ENCODE data around the gene CCDC30.

DNA sequence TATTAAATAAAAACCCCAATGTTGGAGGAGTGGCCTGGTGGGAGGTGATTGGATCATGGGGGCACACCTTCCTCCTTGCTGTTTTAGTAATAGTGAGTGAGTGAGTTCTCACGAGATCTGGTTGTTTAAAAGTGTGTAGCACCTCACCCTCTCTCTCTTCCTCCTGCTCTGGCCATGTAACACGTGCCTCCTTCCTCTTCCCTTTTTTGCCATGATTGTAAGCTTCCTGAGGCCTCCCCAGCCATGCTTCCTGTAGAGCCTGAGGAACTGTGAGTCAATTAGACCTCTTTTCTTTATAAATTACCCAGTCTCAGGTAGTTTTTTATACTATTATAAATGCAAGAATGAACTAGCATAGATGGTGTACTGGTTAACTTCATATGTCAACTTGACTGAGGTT lies 68.0 kb downstream of the CCDC30 start:
- no peak for TF ChIP-seq CHD4 (IDR thresholded peaks at IDR 0.05)
- no peak for TF ChIP-seq ZNF274 (IDR thresholded peaks at IDR 0.05; ENCODE audit: insufficient read depth, insufficient read length)
- TF ChIP-seq ZZZ3 (IDR thresholded peaks at IDR 0.05; ENCODE audit: control insufficient read depth, insufficient read length, low read depth) = no peak
- no peak for TF ChIP-seq ZBED1 (IDR thresholded peaks at IDR 0.05; ENCODE audit: borderline replicate concordance)
- TF ChIP-seq POLR2AphosphoS5 (IDR thresholded peaks at IDR 0.05; ENCODE audit: low read length) = no peak
- no peak for TF ChIP-seq YY1 (IDR thresholded peaks at IDR 0.05; ENCODE audit: low read depth, low read length)
- no peak for TF ChIP-seq EP300 (IDR thresholded peaks at IDR 0.05; ENCODE audit: borderline replicate concordance in 1 of 2, control insufficient read depth in 1 of 2, low read depth in 2 of 2, low read length in 2 of 2)
- TF ChIP-seq, protein P1, sequence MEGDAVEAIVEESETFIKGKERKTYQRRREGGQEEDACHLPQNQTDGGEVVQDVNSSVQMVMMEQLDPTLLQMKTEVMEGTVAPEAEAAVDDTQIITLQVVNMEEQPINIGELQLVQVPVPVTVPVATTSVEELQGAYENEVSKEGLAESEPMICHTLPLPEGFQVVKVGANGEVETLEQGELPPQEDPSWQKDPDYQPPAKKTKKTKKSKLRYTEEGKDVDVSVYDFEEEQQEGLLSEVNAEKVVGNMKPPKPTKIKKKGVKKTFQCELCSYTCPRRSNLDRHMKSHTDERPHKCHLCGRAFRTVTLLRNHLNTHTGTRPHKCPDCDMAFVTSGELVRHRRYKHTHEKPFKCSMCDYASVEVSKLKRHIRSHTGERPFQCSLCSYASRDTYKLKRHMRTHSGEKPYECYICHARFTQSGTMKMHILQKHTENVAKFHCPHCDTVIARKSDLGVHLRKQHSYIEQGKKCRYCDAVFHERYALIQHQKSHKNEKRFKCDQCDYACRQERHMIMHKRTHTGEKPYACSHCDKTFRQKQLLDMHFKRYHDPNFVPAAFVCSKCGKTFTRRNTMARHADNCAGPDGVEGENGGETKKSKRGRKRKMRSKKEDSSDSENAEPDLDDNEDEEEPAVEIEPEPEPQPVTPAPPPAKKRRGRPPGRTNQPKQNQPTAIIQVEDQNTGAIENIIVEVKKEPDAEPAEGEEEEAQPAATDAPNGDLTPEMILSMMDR (IDR thresholded peaks at IDR 0.05 in 2 of 3, conservative IDR thresholded peaks at IDR 0.05 in 1 of 3; ENCODE audit: control insufficient read depth in 2 of 3, extremely low read depth in 1 of 3, insufficient read depth in 1 of 3, low read depth in 3 of 3, low read length in 3 of 3) = no peak
- TF ChIP-seq NFIC (IDR thresholded peaks at IDR 0.05; ENCODE audit: low read depth, low read length) = no peak
- TF ChIP-seq CBFB (IDR thresholded peaks at IDR 0.05; ENCODE audit: low read depth) = no peak

Measured in GM12878 (cell line).